Measurements from ENCODE around the gene GJD4. TPM values are rescaled to one million over a fixed set of nuclear protein-coding genes. Genes with fewer than 3 reads are reported as not detected.

GJD4 gene, protein sequence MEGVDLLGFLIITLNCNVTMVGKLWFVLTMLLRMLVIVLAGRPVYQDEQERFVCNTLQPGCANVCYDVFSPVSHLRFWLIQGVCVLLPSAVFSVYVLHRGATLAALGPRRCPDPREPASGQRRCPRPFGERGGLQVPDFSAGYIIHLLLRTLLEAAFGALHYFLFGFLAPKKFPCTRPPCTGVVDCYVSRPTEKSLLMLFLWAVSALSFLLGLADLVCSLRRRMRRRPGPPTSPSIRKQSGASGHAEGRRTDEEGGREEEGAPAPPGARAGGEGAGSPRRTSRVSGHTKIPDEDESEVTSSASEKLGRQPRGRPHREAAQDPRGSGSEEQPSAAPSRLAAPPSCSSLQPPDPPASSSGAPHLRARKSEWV
- total RNA-seq: under 1 TPM in 1 of 8 experiments, not detected in 7; 0.62 TPM

DNA sequence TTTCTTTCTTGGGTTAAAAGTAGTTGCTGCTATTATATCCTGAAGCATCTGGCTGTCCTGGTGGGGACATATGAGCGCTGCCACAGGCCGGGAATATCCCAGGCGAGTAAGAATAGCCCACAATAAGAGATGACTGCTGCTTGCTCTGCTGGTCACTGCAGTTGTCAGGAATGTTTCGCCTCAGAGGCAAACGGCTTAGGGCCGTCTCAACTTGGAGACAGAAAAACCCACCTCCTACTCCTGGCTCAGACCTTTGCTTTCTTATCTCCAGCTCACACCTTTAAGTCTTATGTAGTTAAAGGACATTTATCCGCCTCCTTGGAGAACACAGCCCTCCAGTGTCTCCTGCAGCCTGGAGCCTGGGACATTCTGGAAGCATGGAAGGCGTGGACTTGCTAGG, at the start of gene GJD4:
Gene GJD4, plus strand, starts transcription at position 151 of the 400 bp plus-strand sequence. Its CDS starts 227 bp downstream, at position 378.
- no peak within 1 kb of the TSS for H3K27ac ChIP-seq

DNA sequence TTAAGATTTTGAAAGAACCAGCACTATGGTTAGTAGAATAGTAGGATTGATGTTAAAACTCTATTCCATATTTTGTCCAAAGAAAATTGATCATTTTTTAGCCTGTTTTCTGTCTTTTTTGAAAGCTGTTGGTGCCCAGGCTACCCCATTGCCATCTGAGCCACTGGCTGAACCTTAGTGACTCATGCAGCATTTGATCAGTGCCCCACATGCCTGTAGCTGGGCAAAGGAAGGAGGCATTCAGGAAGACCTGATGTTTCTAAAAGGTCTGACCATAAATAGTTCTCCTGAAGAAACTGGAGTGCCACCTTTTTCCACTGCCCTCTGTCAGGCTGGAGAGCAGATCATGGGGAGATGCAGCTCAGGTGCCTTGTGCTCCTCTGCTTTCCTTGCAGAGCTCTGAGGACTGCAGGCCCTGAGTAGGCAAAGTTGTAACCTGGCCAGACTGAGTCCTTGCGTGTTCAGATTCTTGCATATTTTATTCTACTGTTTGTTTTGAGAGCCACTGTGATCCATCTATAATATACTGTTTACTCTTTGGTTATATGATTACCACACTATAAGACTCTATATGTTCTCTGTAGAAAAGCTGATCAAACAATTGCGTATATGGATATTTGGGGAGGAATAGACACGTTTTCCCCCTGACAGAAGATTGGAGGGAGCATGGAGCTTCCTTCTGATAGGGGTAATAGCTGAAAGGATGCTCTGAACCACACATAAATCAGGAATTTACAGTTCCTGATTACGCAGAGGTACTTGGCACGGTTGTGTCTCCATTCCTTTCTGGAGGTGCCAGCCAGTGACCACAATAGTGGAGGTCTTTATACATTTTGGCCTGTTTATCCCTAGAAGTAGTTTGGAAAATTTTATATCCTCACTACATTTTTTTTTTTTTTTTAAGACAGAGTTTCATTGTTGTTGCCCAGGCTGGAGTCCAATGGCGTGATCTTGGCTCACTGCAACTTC, 48.9 kb upstream of the GJD4 start:
- 82 to 100% (median 100%) methylated on average over 1 to 6 of the region's 6 CpGs; no CpG with 5 or more reads in 1 of the 10 experiments for WGBS, 10 experiments
- Histone ChIP-seq H3K4me3 (no peak overlapping the region), H3K27ac (no peak overlapping the region), H3K4me1 (replicated peaks in 1 of 2) (no peaks in the 10 kb centered on the region)
- peak in 1 of 8 experiments; percentile 74 for ATAC-seq (replicated peaks in 6 of 8)
- in situ Hi-C loops (cut with MboI; ENCODE audit: low pct_unique_long_range_greater_than_20kb in 2 of 9, low sequenced_read_pairs in 9 of 9, unreplicated experiment in 9 of 9): loop anchor here in 1 of 9 experiments (25.0 kb wide), 1 partner anchor 319 kb away; no protein-coding TSS in a partner anchor

More for the DNA sequence above, at the start of gene GJD4:
- Histone ChIP-seq H3K4me3 (no peak within 1 kb of the TSS), H3K4me1 (replicated peaks in 1 of 2) (no peaks in the 10 kb centered on the region)
- no peak for ATAC-seq (replicated peaks in 6 of 8)
- 40 to 92% (median 73%) methylated on average over 1 to 5 of the region's 8 CpGs; no CpG with 5 or more reads in 4 of the 10 experiments for WGBS, 10 experiments
- in situ Hi-C loops (cut with MboI; ENCODE audit: low pct_unique_long_range_greater_than_20kb in 2 of 9, low sequenced_read_pairs in 9 of 9, unreplicated experiment in 9 of 9): no loop called here

DNA sequence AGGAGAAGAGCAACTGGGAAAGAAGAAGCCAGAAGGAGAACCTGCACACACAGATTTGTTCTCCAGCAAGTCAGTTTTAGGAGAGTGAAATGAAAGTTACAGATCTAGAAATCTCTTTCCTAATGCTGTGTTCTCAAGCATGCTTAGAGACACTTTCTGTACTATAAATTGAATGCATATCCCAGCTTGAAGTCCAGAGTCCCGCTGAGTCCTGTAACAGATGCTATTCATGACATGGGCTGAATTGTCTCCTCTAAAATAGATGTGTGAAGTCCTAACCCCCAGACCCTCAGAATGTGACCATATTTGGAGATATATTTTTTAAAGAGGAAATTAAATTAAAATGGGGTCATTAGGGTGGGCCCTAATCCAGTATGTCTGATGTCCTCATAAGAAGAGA, 46.9 kb upstream of the GJD4 start:
- H3K4me1 ChIP-seq (replicated peaks in 1 of 2): no peaks in the 10 kb centered on the region
- ATAC-seq (replicated peaks in 6 of 8): no peak
- no peak overlapping the region for H3K27ac ChIP-seq
- in situ Hi-C loops (cut with MboI; ENCODE audit: low pct_unique_long_range_greater_than_20kb in 2 of 9, low sequenced_read_pairs in 9 of 9, unreplicated experiment in 9 of 9): loop anchor here in 1 of 9 experiments (25.0 kb wide), 1 partner anchor 321 kb away; no protein-coding TSS in a partner anchor
- 100% methylated on average over 1 of the region's 1 CpG; no CpG with 5 or more reads in 5 of the 10 experiments for WGBS, 10 experiments
- no peak overlapping the region for H3K4me3 ChIP-seq

DNA sequence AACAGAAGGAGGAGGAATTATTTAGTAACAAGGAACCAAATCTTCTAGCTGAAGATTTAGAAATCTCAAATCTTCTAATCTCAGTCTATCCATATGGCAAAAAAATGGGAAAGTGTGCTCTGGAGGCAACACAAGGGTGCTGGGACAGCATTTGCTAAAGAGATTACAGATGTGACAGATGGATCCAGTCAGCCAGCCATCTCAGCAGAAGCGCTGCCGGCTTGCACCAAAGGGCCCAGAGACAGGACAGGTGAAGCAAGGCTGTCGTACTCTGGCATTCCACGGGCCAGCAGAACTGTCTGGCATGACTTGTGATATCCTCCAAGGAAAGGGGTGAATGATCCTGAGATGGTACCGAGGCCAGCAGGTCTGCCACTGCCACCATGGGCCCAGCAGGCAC, 45.7 kb upstream of the GJD4 start:
- H3K27ac ChIP-seq: no peak overlapping the region
- H3K4me1 ChIP-seq (replicated peaks in 1 of 2): no peaks in the 10 kb centered on the region
- WGBS, 10 experiments: 80 to 100% (median 93%) methylated on average over 1 to 4 of the region's 5 CpGs; no CpG with 5 or more reads in 6 of the 10 experiments
- no peak for ATAC-seq (replicated peaks in 6 of 8)
- H3K4me3 ChIP-seq: no peak overlapping the region
- in situ Hi-C loops (cut with MboI; ENCODE audit: low pct_unique_long_range_greater_than_20kb in 2 of 9, low sequenced_read_pairs in 9 of 9, unreplicated experiment in 9 of 9): loop anchor here in 1 of 9 experiments (25.0 kb wide), 1 partner anchor 322 kb away; no protein-coding TSS in a partner anchor

DNA sequence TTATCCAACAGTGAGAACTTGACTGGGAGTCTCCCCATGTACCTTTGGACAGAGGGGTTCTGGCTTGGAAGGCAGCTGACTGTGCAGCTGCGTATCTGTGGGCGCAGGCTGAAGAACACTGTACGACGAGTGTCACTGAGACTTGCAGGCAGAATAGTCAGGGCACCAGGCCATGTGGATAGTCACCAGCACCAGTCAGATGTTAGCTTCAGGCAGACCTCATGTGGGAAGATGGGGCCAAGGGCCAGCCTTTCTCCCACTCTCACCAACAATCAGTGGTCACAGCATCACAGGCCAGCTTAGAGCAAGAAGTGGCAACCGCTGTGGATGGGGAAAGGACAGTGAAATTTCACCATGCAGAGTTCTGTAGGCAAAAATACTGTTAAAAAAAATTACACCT, 43.4 kb upstream of the GJD4 start:
- H3K27ac ChIP-seq: no peak overlapping the region
- in situ Hi-C loops (cut with MboI; ENCODE audit: low pct_unique_long_range_greater_than_20kb in 2 of 9, low sequenced_read_pairs in 9 of 9, unreplicated experiment in 9 of 9): loop anchor here in 1 of 9 experiments (25.0 kb wide), 1 partner anchor 324 kb away; no protein-coding TSS in a partner anchor

DNA sequence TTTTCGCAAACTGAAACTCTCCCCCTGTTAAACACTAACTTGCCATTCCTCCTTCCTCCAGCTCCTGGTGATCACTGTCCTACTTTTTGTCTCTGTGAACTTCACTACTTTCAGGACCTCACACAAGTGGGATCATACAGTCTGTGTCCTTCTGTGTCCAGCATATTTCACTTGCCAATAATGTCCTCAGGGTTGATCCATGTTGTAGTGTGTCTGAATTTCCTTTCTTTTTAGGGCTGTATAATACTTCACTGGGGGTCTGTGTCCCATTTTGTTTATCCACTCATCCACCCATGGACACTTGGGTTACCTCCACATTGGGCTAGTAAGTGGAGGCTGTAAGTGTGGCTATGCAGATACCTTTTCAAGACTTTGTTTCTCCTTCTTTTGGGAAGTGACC, 42.7 kb upstream of the GJD4 start:
- in situ Hi-C loops (cut with MboI; ENCODE audit: low pct_unique_long_range_greater_than_20kb in 2 of 9, low sequenced_read_pairs in 9 of 9, unreplicated experiment in 9 of 9): loop anchor here in 1 of 9 experiments (25.0 kb wide), 1 partner anchor 325 kb away; no protein-coding TSS in a partner anchor
- Histone ChIP-seq H3K4me3 (no peak overlapping the region), H3K4me1 (replicated peaks in 1 of 2) (no peaks in the 10 kb centered on the region), H3K27ac (no peak overlapping the region)
- ATAC-seq (replicated peaks in 6 of 8): no peak
- WGBS, 10 experiments: 80 to 100% (median 93%) methylated on average over 1 of the region's 1 CpG; no CpG with 5 or more reads in 4 of the 10 experiments

More for the DNA sequence above, 43.4 kb upstream of the GJD4 start:
- no peak for ATAC-seq (replicated peaks in 6 of 8)
- H3K4me3 ChIP-seq: no peak overlapping the region
- H3K4me1 ChIP-seq (replicated peaks in 1 of 2): no peaks in the 10 kb centered on the region
- WGBS, 10 experiments: 70 to 100% (median 100%) methylated on average over 1 to 5 of the region's 5 CpGs; no CpG with 5 or more reads in 4 of the 10 experiments

DNA sequence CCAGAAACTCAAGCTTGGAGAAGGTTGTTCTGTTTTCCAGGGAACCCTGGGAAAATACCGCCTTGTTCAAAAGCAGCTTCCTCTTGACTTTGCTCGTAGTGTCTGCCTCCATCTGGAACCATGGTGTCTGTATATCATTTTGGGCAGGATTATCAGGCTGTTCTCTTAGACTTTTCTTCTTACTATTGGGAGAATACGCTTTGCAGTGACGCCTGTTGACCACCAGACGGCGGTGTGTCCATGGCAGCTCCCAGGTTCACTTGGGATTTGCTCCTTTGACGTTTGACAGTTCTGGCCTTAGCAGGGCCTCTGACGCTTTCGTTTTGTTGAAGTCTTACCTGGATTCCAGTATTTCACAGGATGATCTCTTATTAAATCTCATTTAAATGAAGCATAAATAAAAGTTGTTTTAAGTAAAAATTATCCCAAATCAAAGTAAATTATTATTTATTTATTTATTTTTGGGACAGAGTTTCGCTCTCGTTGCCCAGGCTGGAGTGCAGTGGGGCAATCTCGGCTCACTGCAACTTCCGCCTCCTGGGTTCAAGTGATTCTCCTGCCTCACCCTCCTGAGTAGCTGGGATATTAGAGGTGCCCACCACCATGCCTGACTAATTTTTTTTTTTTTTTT, 41.8 kb upstream of the GJD4 start:
- Histone ChIP-seq H3K4me1 (replicated peaks in 1 of 2) (no peaks in the 10 kb centered on the region), H3K27ac (no peak overlapping the region), H3K4me3 (no peak overlapping the region)
- peak in 7 of 8 experiments; percentile 12 to 79 (median 27) for ATAC-seq (replicated peaks in 6 of 8)
- WGBS, 10 experiments: 0 to 100% (median 58%) methylated on average over 1 to 13 of the region's 13 CpGs
- in situ Hi-C loops (cut with MboI; ENCODE audit: low pct_unique_long_range_greater_than_20kb in 2 of 9, low sequenced_read_pairs in 9 of 9, unreplicated experiment in 9 of 9): loop anchor here in 1 of 9 experiments (25.0 kb wide), 1 partner anchor 326 kb away; no protein-coding TSS in a partner anchor

DNA sequence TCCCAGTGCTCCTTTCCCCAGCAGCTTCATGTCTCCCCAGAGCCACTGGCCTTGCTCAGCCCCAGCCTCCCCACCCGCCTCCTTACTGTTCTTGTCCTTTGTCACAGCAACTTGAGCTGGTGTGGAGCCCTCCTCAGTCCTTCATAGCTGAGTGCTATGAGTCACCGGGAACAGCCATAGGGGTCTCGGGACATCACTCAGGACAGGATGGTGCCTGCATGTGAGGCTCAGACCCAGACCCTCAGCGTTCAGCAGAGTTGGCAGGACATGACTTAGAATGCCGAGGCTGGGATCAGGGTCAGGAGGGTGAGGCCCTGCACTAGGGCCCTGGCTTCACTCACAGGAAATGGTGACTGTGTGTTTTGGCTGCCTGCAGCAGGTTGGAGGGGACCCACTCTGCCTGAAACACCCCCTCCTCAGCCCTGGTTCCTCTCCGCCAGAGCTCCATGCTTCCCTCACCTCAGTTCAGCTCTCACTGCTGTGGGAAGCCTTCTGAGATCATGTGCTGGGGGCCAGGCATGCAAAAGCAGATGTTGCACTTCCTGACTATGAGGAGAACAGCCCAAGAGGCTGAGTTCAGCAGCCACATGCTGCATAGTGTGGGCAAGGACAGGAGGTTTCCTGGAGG, 40.7 kb upstream of the GJD4 start:
- ATAC-seq (replicated peaks in 6 of 8): peak in 3 of 8 experiments; percentile 47 to 91 (median 84)
- 73 to 100% (median 86%) methylated on average over 1 to 3 of the region's 6 CpGs; no CpG with 5 or more reads in 6 of the 10 experiments for WGBS, 10 experiments
- Histone ChIP-seq H3K4me1 (replicated peaks in 1 of 2) (no peaks in the 10 kb centered on the region), H3K27ac (no peak overlapping the region), H3K4me3 (no peak overlapping the region)
- in situ Hi-C loops (cut with MboI; ENCODE audit: low pct_unique_long_range_greater_than_20kb in 2 of 9, low sequenced_read_pairs in 9 of 9, unreplicated experiment in 9 of 9): loop anchor here in 1 of 9 experiments (25.0 kb wide), 1 partner anchor 327 kb away; no protein-coding TSS in a partner anchor

DNA sequence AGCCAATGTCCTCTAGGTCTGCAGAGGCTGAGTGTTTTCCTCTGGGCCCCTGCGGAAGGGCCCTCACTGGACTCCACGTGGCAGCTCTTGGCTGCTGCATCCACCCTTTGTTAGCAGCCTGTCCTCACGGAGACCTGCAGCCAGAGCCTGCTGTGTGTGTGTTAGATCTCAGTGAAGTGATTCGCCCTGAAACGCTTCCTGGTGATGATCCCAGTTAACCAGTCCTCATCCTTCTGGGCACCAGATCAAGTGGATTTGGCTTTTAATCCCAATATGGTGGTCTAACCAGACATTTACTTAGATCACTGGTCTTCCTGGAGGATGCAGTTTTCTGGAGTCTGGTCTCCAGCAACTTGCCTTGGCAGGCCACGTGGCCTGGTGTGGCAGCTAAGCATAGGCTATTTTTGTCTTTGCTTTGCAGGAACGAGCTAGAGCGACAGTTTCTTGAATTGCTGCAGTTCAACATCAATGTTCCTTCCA, 39.5 kb upstream of the GJD4 start:
- in situ Hi-C loops (cut with MboI; ENCODE audit: low pct_unique_long_range_greater_than_20kb in 2 of 9, low sequenced_read_pairs in 9 of 9, unreplicated experiment in 9 of 9): loop anchor here in 1 of 9 experiments (25.0 kb wide), 1 partner anchor 328 kb away; no protein-coding TSS in a partner anchor
- 40 to 100% (median 94%) methylated on average over 1 to 7 of the region's 8 CpGs for WGBS, 10 experiments
- Histone ChIP-seq H3K27ac (no peak overlapping the region), H3K4me1 (replicated peaks in 1 of 2) (no peaks in the 10 kb centered on the region), H3K4me3 (no peak overlapping the region)
- peak in 2 of 8 experiments; percentile 13 to 22 for ATAC-seq (replicated peaks in 6 of 8)

DNA sequence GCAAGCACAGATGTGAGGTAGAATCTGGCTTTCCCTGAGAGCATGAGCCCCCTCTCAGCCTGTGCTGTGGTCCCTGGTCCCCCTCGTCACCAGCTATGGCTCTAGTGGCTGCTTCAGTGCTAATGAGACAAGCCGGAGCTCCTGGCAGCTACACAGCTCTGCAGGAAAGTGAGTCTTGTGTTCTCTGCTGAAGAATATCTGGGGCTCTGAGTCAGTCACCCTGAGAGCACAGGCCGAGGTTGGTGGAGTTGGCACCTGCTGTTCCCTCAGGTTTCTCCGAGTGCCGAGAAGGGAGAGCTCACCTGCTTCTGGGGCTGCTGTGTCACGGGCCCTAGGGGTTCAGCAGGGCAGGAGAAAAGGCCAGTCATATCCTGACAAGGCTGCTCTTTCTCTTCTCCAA, 37.2 kb upstream of the GJD4 start:
- no peak for ATAC-seq (replicated peaks in 6 of 8)
- no peak overlapping the region for H3K27ac ChIP-seq
- H3K4me1 ChIP-seq (replicated peaks in 1 of 2): no peaks in the 10 kb centered on the region
- 67 to 100% (median 100%) methylated on average over 1 of the region's 6 CpGs; no CpG with 5 or more reads in 7 of the 10 experiments for WGBS, 10 experiments
- no peak overlapping the region for H3K4me3 ChIP-seq
- in situ Hi-C loops (cut with MboI; ENCODE audit: low pct_unique_long_range_greater_than_20kb in 2 of 9, low sequenced_read_pairs in 9 of 9, unreplicated experiment in 9 of 9): loop anchor here in 1 of 9 experiments (25.0 kb wide), 1 partner anchor 331 kb away; no protein-coding TSS in a partner anchor

DNA sequence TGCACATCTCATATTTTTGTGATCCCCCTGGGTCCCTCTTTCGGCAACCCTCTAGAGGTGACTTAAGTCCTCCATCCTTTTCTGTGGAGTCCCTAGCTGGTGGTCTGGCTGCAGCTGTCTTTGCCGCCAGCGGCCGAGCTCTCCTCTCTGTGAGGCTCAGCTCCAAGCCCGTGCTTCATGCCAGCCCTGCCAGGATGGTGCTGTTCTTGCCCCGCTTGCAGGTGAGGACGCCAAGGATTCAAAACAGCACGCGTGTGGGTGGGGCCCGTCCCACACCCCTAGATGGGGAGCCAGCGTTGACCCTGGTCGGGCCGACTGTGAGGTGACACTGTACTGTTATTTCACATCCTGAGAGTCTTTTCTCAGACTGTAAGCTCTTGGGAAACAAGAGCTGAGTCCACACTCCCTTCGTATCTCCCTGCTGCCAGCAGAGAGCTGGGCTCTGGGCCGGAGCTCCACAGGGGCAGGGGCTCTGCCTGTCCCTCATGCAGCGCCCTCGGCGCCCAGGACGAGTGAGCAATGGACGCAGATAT, 36.6 kb upstream of the GJD4 start:
- Histone ChIP-seq H3K4me3 (no peak overlapping the region), H3K27ac (no peak overlapping the region), H3K4me1 (replicated peaks in 1 of 2) (no peaks in the 10 kb centered on the region)
- 70 to 100% (median 91%) methylated on average over 2 to 7 of the region's 20 CpGs; no CpG with 5 or more reads in 6 of the 10 experiments for WGBS, 10 experiments
- in situ Hi-C loops (cut with MboI; ENCODE audit: low pct_unique_long_range_greater_than_20kb in 2 of 9, low sequenced_read_pairs in 9 of 9, unreplicated experiment in 9 of 9): loop anchor here in 1 of 9 experiments (25.0 kb wide), 1 partner anchor 331 kb away; no protein-coding TSS in a partner anchor
- ATAC-seq (replicated peaks in 6 of 8): no peak
